Peyer's patch (tissue), 4 donors: ENCODE measurements around the gene MAST4. TPM values are rescaled to one million over a fixed set of nuclear protein-coding genes. Genes with fewer than 3 reads are reported as not detected.

Experiments used
- DNase-seq, 3 donors: peaks; one replicate each; pipeline ENCODE4 v3.0.0-alpha.2; 2017 to 2019
- H3K27ac ChIP-seq, 4 donors: fragments of 200-600 bp; sonication (generic); one replicate each; pipeline ENCODE4 v1.5.1; 2016 to 2019
- H3K27me3 ChIP-seq, 2 donors: fragments of 200-600 bp; sonication (generic); one replicate each; pipeline ENCODE4 v1.5.1; 2019
- H3K36me3 ChIP-seq, 3 donors: fragments of 200-600 bp; sonication (generic); one replicate each; pipeline ENCODE4 v1.5.1; 2016 to 2019
- H3K4me1 ChIP-seq, 4 donors: fragments of 200-600 bp; sonication (generic); one replicate each; pipeline ENCODE4 v1.5.1; 2016 to 2019
- H3K4me3 ChIP-seq, 4 donors: fragments of 200-600 bp; sonication (generic); 1 replicate in 3 of 4; 2 replicates in 1 of 4; pipeline ENCODE4 v1.5.1; 2016 to 2019; ENCODE audit warnings: mild to moderate bottlenecking in 1 of 4
- H3K9me3 ChIP-seq, 4 donors: fragments of 200-600 bp; sonication (generic); one replicate each; pipeline ENCODE4 v1.5.1; 2016 to 2019; ENCODE audit warnings: mild to moderate bottlenecking in 1 of 4
- POLR2A ChIP-seq, 2 donors: fragments of 450-650 bp; IDR thresholded peaks; one replicate each; pipeline ENCODE4 v1.5.1; 2017; ENCODE audit warnings: antibody characterized with exemption in 2 of 2, mild to moderate bottlenecking in 2 of 2, moderate library complexity in 2 of 2
- total RNA-seq, 4 donors: library from RNA; depleted of rRNA; stranded (reverse); fragments of >200 nt; gene quantifications; one replicate each; pipeline ENCODE4 v1.1.0, GENCODE V29; 2016
- TF ChIP-seq, protein P1 (sequence below), 6 experiments: fragments of 450-650 bp in 4 of 6; fragments of 200-600 bp in 2 of 6; sonication (generic) in 1 of 6; IDR thresholded peaks; one replicate each; pipeline ENCODE4 v1.5.1; 2017 to 2019; ENCODE audit warnings: antibody characterized with exemption in 6 of 6, mild to moderate bottlenecking in 3 of 6, moderate library complexity in 1 of 6

MAST4 gene
- total RNA-seq, 4 donors from 2014 or later, result 20.2 to 23.1 (median 21.4) TPM

DNA sequence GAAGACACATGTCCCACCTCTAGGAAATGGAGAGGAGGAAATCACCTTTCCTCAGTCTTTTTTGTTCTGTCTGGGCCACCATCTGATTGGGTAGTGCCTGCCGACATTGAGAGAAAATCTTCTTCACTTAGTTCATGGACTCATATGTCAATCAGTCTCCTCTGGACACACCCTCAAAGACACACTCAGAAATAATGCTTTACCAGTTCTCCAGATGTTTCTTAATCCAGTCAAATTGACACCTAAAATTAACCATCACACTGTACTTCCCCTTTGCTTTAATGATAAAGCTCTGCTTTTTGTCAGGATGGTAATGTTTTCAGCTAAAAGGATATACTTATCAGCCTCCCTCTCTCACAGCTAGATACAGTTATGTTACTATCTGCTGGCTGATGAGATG, 333.1 kb downstream of the MAST4 start:
- no peak for DNase-seq
- Histone ChIP-seq H3K9me3 (no peaks in the 10 kb centered on the region), H3K27ac (no peak overlapping the region), H3K27me3 (no peaks in the 10 kb centered on the region), H3K36me3 (no peaks in the 10 kb centered on the region), H3K4me1 (no peaks in the 10 kb centered on the region), H3K4me3 (no peak overlapping the region)
- TF ChIP-seq, protein P1, sequence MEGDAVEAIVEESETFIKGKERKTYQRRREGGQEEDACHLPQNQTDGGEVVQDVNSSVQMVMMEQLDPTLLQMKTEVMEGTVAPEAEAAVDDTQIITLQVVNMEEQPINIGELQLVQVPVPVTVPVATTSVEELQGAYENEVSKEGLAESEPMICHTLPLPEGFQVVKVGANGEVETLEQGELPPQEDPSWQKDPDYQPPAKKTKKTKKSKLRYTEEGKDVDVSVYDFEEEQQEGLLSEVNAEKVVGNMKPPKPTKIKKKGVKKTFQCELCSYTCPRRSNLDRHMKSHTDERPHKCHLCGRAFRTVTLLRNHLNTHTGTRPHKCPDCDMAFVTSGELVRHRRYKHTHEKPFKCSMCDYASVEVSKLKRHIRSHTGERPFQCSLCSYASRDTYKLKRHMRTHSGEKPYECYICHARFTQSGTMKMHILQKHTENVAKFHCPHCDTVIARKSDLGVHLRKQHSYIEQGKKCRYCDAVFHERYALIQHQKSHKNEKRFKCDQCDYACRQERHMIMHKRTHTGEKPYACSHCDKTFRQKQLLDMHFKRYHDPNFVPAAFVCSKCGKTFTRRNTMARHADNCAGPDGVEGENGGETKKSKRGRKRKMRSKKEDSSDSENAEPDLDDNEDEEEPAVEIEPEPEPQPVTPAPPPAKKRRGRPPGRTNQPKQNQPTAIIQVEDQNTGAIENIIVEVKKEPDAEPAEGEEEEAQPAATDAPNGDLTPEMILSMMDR (IDR thresholded peaks at IDR 0.05), result no peak
- TF ChIP-seq POLR2A (IDR thresholded peaks at IDR 0.05), result no peak

DNA sequence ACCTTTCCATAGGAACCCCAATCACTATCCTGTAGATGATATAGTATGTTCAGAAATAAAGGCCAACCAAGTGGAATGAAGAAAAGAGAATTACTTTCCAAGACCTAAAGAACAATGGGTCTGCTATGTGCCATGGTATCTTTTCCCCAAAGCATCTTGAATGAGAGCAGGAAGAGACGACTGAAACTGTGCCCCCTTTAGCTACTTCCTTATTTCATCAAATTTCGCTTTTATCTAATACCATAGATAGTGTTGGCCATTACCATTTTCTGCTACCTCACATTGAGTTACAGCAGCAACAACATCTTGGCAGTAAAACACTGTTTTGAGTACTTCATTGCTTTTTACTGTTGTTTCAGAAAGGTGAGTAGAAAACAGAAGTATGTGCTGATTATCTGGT, 333.8 kb downstream of the MAST4 start:
- H3K4me3 ChIP-seq, result no peak overlapping the region
- TF ChIP-seq, protein P1 (IDR thresholded peaks at IDR 0.05), result no peak
- TF ChIP-seq POLR2A (IDR thresholded peaks at IDR 0.05), result no peak
- no peaks in the 10 kb centered on the region for H3K4me1 ChIP-seq
- no peaks in the 10 kb centered on the region for H3K9me3 ChIP-seq
- no peaks in the 10 kb centered on the region for H3K36me3 ChIP-seq
- no peak for DNase-seq
- no peaks in the 10 kb centered on the region for H3K27me3 ChIP-seq
- H3K27ac ChIP-seq, result no peak overlapping the region

DNA sequence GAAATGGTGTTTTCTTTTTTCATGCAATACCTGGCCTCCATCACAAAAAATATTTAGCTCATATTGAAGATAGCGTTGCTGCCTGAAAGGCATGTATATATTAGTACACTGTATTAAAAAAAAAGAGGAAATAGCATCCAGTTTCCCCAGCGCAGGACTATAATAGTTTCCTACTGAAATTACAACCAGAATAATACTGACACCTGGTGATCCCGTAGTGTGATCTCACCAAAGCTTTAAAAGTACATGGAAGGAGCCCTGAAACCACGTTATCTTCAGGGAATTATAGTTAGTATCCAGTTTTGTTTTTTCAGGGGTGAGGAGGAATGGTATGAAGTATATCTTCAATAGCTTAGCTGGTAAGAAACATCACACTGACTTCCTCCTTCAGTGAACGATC, 335.5 kb downstream of the MAST4 start:
- no peaks in the 10 kb centered on the region for H3K27me3 ChIP-seq
- no peak overlapping the region for H3K4me3 ChIP-seq
- H3K36me3 ChIP-seq, result no peaks in the 10 kb centered on the region
- no peak for DNase-seq
- no peak overlapping the region for H3K27ac ChIP-seq
- H3K9me3 ChIP-seq, result no peaks in the 10 kb centered on the region
- no peaks in the 10 kb centered on the region for H3K4me1 ChIP-seq
- no peak for TF ChIP-seq POLR2A (IDR thresholded peaks at IDR 0.05)
- TF ChIP-seq, protein P1 (IDR thresholded peaks at IDR 0.05), result no peak

DNA sequence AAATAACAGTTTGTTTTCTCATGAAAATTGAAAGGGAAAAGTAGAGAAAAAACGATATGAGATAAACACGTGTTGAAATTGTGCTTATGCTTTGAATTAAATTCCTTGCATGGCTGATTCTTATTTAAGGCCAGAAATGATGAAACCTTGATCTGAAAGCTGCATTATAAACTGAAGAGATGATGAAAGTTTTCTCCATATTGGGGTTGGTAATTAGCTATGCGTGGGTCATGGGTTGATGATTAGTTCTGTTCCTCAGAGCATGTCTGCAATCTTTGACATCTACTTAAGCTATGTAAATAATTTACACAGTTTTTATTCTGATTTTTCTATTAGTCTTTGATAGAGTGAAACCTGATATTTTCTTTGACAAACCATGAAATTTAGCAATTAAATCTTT, 336.3 kb downstream of the MAST4 start:
- Histone ChIP-seq H3K4me1 (no peaks in the 10 kb centered on the region), H3K27ac (no peak overlapping the region), H3K4me3 (no peak overlapping the region), H3K27me3 (no peaks in the 10 kb centered on the region), H3K9me3 (no peaks in the 10 kb centered on the region), H3K36me3 (no peaks in the 10 kb centered on the region)
- DNase-seq, result no peak
- TF ChIP-seq, protein P1 (IDR thresholded peaks at IDR 0.05), result no peak
- no peak for TF ChIP-seq POLR2A (IDR thresholded peaks at IDR 0.05)

DNA sequence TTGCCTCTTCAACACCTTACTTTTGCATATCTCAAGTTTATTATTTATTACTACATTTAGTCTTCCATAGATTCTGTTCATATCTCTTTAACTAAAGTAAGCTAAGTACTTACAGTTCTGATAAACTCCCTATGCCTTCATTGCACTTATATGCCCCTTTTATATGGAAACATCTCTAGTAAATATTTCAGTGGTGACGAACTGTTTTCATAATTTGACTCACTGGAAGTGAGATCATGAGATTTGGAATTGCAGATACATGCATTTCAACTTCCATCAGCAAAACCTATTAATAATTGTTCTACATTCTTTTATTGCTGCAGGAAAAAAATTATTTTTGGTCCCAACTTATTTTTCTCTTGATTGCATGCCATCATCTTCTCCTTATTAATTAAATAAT, 336.9 kb downstream of the MAST4 start:
- TF ChIP-seq, protein P1 (IDR thresholded peaks at IDR 0.05), result no peak
- TF ChIP-seq POLR2A (IDR thresholded peaks at IDR 0.05), result no peak
- no peaks in the 10 kb centered on the region for H3K27me3 ChIP-seq
- no peaks in the 10 kb centered on the region for H3K36me3 ChIP-seq
- H3K9me3 ChIP-seq, result no peaks in the 10 kb centered on the region
- H3K4me1 ChIP-seq, result no peaks in the 10 kb centered on the region
- DNase-seq, result no peak
- no peak overlapping the region for H3K4me3 ChIP-seq
- no peak overlapping the region for H3K27ac ChIP-seq

DNA sequence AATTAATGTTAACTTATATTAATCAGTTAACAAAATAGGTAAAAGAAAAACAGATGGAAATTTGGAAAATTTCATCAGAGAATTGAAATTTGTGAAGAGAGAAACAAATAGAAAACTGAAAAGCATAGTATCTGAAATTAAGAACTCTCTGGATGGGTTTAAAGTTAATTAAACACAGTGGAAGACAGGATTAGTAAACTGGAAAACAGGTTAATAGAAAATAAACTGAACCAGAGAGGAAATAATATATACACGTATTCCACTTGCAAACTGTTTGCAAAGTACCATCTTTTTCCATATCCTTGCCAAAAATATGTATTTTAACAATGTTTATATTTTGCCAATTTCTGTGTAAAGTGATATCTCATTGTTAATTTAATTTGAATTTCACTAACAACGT, 342.9 kb downstream of the MAST4 start:
- Histone ChIP-seq H3K27ac (no peak overlapping the region), H3K36me3 (no peaks in the 10 kb centered on the region), H3K4me3 (no peak overlapping the region), H3K27me3 (no peaks in the 10 kb centered on the region), H3K9me3 (no peaks in the 10 kb centered on the region), H3K4me1 (no peaks in the 10 kb centered on the region)
- no peak for TF ChIP-seq POLR2A (IDR thresholded peaks at IDR 0.05)
- TF ChIP-seq, protein P1 (IDR thresholded peaks at IDR 0.05), result no peak
- DNase-seq, result no peak
